ENCODE results near the gene SLC18A3.

DNA sequence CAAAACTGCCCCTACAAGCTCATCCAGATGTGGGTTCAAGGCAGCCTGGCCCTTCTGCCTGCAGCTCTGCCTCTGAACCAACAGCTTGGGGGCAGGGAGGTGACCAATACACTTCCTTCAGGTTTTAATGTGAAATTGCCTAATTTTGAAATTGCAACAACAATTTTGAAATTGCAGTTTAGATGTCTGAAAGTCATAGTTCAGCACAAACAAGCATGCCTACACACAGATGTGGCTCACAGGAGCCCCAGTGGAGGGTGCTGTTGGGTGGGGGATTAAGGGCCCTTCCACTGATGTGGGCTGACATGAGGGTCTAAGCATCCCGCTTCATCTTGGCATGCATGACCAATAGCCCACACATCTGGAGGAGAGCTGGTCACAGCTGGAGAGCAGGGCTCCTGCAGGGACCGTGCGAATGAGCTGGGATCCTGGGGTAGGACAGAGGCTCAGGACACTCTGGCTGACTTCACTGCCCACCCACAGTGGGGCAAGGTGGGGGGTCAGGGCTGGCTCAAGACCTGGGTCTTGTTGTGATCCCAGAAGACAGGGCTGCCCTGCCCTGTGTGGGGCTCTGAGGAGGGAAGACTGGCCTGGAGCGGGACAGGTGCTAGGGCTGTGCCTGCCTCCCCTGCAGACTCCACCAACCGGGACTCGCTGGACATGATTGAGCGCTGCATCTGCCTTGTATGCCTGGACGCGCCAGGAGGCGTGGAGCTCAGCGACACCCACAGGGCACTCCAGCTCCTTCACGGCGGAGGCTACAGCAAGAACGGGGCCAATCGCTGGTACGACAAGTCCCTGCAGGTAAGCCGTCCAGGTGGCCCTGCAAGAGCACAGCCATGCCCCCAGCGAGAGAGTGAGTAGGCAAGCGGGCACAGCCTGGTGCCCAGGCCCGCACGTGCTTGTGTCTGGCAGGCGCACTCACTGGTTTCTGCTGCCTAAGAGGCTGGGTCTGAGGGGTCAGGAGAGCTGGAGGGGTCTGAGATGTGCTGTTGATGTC, 36.1 kb downstream of the SLC18A3 start:
- TF ChIP-seq CTCF (IDR thresholded peaks at IDR 0.05) (no peak), POLR2AphosphoS5 (IDR thresholded peaks at IDR 0.05) (no peak)

Data from breast epithelium (tissue), 3 donors.